DLD1 (cell line): ENCODE data around the gene TNIK.

Experiments used
- in situ Hi-C: cut with HindIII; loops from 2 replicates; pipeline ENCODE4 v1.10.0; 2017; ENCODE audit warnings: low sequenced_read_pairs

Gene TNIK

GRCh38 chr3:171013822-171014748 lies 446.1 kb downstream of the TNIK start:
- in situ Hi-C loops: no loop called here

GRCh38 chr3:171011873-171012336 lies 448.3 kb downstream of the TNIK start:
- in situ Hi-C loops: no loop called here
